Lower leg skin (tissue), 4 donors: ENCODE measurements around the gene WBP2. TPM values are rescaled to one million over a fixed set of nuclear protein-coding genes. Genes with fewer than 3 reads are reported as not detected.

ENCODE experiments used
- DNase-seq, 2 donors: peaks; one replicate each; pipeline ENCODE4 v3.0.0-alpha.2; 2019; ENCODE audit warnings: low spot score in 2 of 2
- H3K4me3 ChIP-seq: fragments of 200-600 bp; sonication (generic); 2 replicates; pipeline ENCODE4 v1.5.1; 2017; ENCODE audit warnings: mild to moderate bottlenecking, low read depth; ENCODE audit not compliant: poor library complexity, severe bottlenecking
- CTCF ChIP-seq, 3 donors: fragments of 450-650 bp; IDR thresholded peaks; one replicate each; pipeline ENCODE4 v1.5.1; 2016; ENCODE audit warnings: antibody characterized with exemption in 3 of 3, mild to moderate bottlenecking in 3 of 3, moderate library complexity in 2 of 3
- POLR2A ChIP-seq, 2 donors: fragments of 450-650 bp; IDR thresholded peaks; one replicate each; pipeline ENCODE4 v1.6.1; 2016 to 2017; ENCODE audit warnings: antibody characterized with exemption in 2 of 2, mild to moderate bottlenecking in 1 of 2, moderate library complexity in 1 of 2
- WGBS, 2 donors: methylation state at CpG; one replicate each; pipeline ENCODE4 v1.1.5; 2018; 5-methylcytosine and 5-hydroxymethylcytosine counted together
- intact Hi-C: fragments of 100-400 bp; cut with DNase I; formaldehyde crosslinking; loops from one replicate; pipeline ENCODE4 v1.15.0; 2023; ENCODE audit warnings: low total_unique reads
- total RNA-seq, 4 donors: library from RNA; depleted of rRNA; stranded (reverse); fragments of >200 nt; gene quantifications; one replicate each; pipeline ENCODE4 v1.1.0, GENCODE V29; 2016

The WBP2 gene
- total RNA-seq, 4 donors from 2014 or later: 74.2 to 149 (median 93.8) TPM

DNA sequence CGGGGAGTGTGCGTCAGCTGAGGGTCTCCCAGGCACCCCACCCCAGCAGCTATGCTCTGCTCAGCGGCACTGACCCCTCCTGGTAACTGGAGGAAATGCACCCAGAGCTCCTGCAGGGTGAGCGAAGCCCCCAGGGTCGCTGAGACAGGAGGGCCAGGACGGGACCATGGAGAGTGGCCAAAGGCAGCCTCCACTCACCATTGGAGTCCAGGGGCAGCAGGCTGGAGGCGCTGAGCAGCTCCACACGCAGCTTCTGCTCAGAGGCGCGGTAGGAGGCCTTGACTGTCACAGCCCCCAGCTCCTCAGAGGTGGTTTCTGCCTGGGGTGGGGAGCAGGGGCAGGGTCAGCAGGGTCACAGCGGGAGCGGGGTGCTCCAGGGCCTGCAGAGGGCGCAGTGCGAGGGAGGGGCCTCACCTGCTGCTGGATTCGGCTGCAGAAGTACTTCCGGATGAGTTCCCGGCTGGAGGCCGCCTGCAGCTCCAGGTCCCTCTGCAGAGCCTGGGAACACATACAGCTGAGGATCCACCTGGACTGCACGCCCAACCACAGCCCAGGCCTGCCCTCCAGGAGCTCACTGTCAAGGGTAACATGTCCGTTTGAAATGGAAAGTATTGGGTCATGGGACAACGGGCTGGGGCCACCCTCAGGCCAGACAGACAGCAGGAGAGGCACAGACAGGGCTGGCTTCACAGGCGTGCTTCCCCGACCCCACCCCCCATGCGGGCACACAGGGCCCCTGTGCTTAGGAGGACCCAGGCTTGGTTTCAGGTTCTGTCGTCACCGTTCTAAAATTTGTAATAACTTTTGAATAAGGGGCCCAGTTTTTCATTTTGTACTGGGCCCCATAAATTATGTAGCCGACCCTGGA is 24.7 kb downstream of the WBP2 start:
- no peak for DNase-seq
- no peak overlapping the region for H3K4me3 ChIP-seq
- intact Hi-C loops: no loop called here
- TF ChIP-seq CTCF (IDR thresholded peaks at IDR 0.05) (no peak), POLR2A (IDR thresholded peaks at IDR 0.05) (no peak)
- WGBS, 2 donors: 68 to 77% methylated on average over 19 to 24 of the region's 27 CpGs

GRCh38 chr17:75829747-75830146 is 25.4 kb downstream of the WBP2 start:
- no peak for DNase-seq
- 80 to 91% methylated on average over 7 of the region's 7 CpGs for WGBS, 2 donors
- no peak for TF ChIP-seq CTCF (IDR thresholded peaks at IDR 0.05)
- TF ChIP-seq POLR2A (IDR thresholded peaks at IDR 0.05): no peak
- no peak overlapping the region for H3K4me3 ChIP-seq
- intact Hi-C loops: no loop called here

GRCh38 chr17:75828741-75829140 is 26.4 kb downstream of the WBP2 start:
- 83 to 100% methylated on average over 3 to 14 of the region's 19 CpGs for WGBS, 2 donors
- intact Hi-C loops: no loop called here
- TF ChIP-seq POLR2A (IDR thresholded peaks at IDR 0.05) (no peak), CTCF (IDR thresholded peaks at IDR 0.05) (no peak)
- DNase-seq: no peak
- no peak overlapping the region for H3K4me3 ChIP-seq

DNA sequence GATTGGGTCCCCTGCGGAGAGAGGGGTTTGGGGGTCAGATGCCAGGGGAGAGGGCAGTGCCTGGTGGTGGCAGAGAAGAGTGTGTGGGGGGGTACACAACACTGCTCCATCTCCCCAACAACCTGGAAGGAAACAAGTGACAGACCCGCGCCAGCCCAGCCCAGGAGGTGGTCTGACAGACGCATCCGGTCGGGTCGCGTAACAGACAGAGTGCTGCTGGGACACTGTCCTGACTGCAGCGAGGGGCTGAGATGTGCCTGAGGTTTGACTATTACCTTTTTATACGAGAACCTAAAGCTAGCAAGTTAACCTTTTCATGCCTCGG is 27.1 kb downstream of the WBP2 start:
- no peak for TF ChIP-seq CTCF (IDR thresholded peaks at IDR 0.05)
- no peak for TF ChIP-seq POLR2A (IDR thresholded peaks at IDR 0.05)
- DNase-seq: no peak
- 53 to 66% methylated on average over 11 of the region's 11 CpGs for WGBS, 2 donors
- intact Hi-C loops: no loop called here
- H3K4me3 ChIP-seq: no peak overlapping the region

GRCh38 chr17:75827308-75828075 is 27.6 kb downstream of the WBP2 start:
- DNase-seq: peak in 1 of 2 donors; percentile 94
- no peak overlapping the region for H3K4me3 ChIP-seq

More at GRCh38 chr17:75827308-75828075, 27.6 kb downstream of the WBP2 start:
- intact Hi-C loops: no loop called here
- TF ChIP-seq CTCF (IDR thresholded peaks at IDR 0.05) (no peak), POLR2A (IDR thresholded peaks at IDR 0.05) (no peak)
- WGBS, 2 donors: 18 to 25% methylated on average over 16 to 19 of the region's 21 CpGs
